GM13976 (cell line): ENCODE measurements around the gene TIMP4.

Source experiments
- DNase-seq: peaks from one replicate; pipeline ENCODE4 v3.0.0; 2012; ENCODE audit warnings: low spot score
- CTCF ChIP-seq: IDR thresholded peaks from 2 replicates; pipeline ENCODE4 v1.5.1; 2012; ENCODE audit warnings: borderline replicate concordance, mild to moderate bottlenecking; ENCODE audit not compliant: insufficient read depth; ENCODE audit errors: extremely low read depth, missing control alignments, control extremely low read depth
- in situ Hi-C: fragments of 300-500 bp; cut with MboI; formaldehyde crosslinking; loops from one replicate; pipeline ENCODE4 v1.12.0; 2022; ENCODE audit warnings: low sequenced_read_pairs, mixed read lengths, inconsistent platforms; ENCODE audit not compliant: unreplicated experiment

TIMP4 gene

GRCh38 chr3:12158387-12159226 is at the start of gene TIMP4:
TSS of gene TIMP4 (minus strand) at chr3:12158912. CDS start at chr3:12158840, 72 bp downstream.
- no peak for TF ChIP-seq CTCF
- DNase-seq: no peak
- in situ Hi-C loops: no loop called here

GRCh38 chr3:12205171-12205570 is 46.5 kb upstream of the TIMP4 start:
- in situ Hi-C loops: no loop called here
- DNase-seq: no peak
- TF ChIP-seq CTCF: no peak

- no peak for DNase-seq
- in situ Hi-C loops: no loop called here
- no peak for TF ChIP-seq CTCF
These were observed 43.1 kb upstream of the TIMP4 start for GRCh38 chr3:12201813-12202212.

GRCh38 chr3:12198301-12198700 is 39.6 kb upstream of the TIMP4 start:
- in situ Hi-C loops: no loop called here
- TF ChIP-seq CTCF: no peak
- DNase-seq: no peak

GRCh38 chr3:12197475-12197874 is 38.8 kb upstream of the TIMP4 start:
- no peak for TF ChIP-seq CTCF
- in situ Hi-C loops: no loop called here
- DNase-seq: no peak

GRCh38 chr3:12196684-12197083 is 38.0 kb upstream of the TIMP4 start:
- no peak for TF ChIP-seq CTCF
- in situ Hi-C loops: no loop called here
- no peak for DNase-seq

- DNase-seq: no peak
- in situ Hi-C loops: no loop called here
- no peak for TF ChIP-seq CTCF
These were observed 36.5 kb upstream of the TIMP4 start for GRCh38 chr3:12195231-12195630.
